ENCODE data around the gene TBC1D13. TPM values are rescaled to one million over a fixed set of nuclear protein-coding genes. Genes with fewer than 3 reads are reported as not detected.
"Not testable (repeated sequence)": the region's sequence is repeated elsewhere in the genome, so short reads cannot be mapped to it uniquely, and the experiment has no call there.

The TBC1D13 gene
- total RNA-seq, 1 donor from 2014 or later = 31.0 TPM

- no peak for DNase-seq (ENCODE audit: low spot score)
Measured at GRCh38 chr9:128846680-128847030, 59.6 kb downstream of the TBC1D13 start.

- no peak for DNase-seq (ENCODE audit: low spot score)
Measured at GRCh38 chr9:128847803-128848202, 60.8 kb downstream of the TBC1D13 start.

- DNase-seq (ENCODE audit: low spot score) = not testable (repeated sequence)
Measured at GRCh38 chr9:128851024-128851423, 64.0 kb downstream of the TBC1D13 start.

GRCh38 chr9:128851779-128852600 is 64.9 kb downstream of the TBC1D13 start:
- peak; percentile 33 for DNase-seq (ENCODE audit: low spot score)

DNA sequence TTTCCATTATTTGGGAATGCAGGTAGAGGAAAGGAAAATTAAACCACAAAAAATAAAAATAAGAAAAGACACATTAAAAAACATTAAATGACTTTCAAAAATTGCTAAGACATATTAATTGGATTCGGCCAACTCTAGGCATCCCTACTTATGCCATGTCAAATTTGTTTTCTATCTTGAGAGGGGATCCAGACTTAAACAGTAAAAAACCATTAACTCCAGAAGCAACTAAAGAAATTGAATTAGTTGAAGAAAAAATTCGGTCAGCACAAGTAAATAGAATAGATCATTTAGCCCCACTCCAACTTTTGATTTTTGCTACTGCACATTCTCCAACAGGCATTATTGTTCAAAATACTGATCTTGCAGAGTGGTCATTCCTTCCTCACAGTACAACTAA is 65.6 kb downstream of the TBC1D13 start:
- DNase-seq (ENCODE audit: low spot score) = not testable (repeated sequence)

- DNase-seq (ENCODE audit: low spot score) = not testable (repeated sequence)
Measured at GRCh38 chr9:128854454-128854853, 67.4 kb downstream of the TBC1D13 start.

- DNase-seq (ENCODE audit: low spot score) = not testable (repeated sequence)
Measured at GRCh38 chr9:128858476-128858875, 71.4 kb downstream of the TBC1D13 start.

Other genes with a start within 250 kb of the TBC1D13 start
- gene SPTAN1, start 234.7 kb upstream of the TBC1D13 start, total RNA-seq = 323 TPM
- gene DYNC2I2, start 130.4 kb upstream of the TBC1D13 start, total RNA-seq = 56.7 TPM
- gene SET, start 98.0 kb upstream of the TBC1D13 start, total RNA-seq = 198 TPM
- gene PKN3, start 84.8 kb upstream of the TBC1D13 start, total RNA-seq = 9.4 TPM
- 66.2 TPM for gene ZDHHC12, start 63.1 kb upstream of the TBC1D13 start, total RNA-seq
- 52.2 TPM for gene ZER1, start 15.3 kb upstream of the TBC1D13 start, total RNA-seq
- 29.8 TPM for gene ENDOG, start 31.2 kb downstream of the TBC1D13 start, total RNA-seq
- 55.0 TPM for gene SPOUT1, start 42.5 kb downstream of the TBC1D13 start, total RNA-seq
- 9.7 TPM for gene KYAT1, start 94.7 kb downstream of the TBC1D13 start, total RNA-seq
- 61.8 TPM for gene LRRC8A, start 94.9 kb downstream of the TBC1D13 start, total RNA-seq
- gene PHYHD1, start 133.7 kb downstream of the TBC1D13 start, total RNA-seq = 14.6 TPM
- 18.2 TPM for gene DOLK, start 160.3 kb downstream of the TBC1D13 start, total RNA-seq
- gene NUP188, start 160.4 kb downstream of the TBC1D13 start, total RNA-seq = 28.2 TPM
- 186 TPM for gene SH3GLB2, start 241.1 kb downstream of the TBC1D13 start, total RNA-seq
- gene MIGA2, start 249.4 kb downstream of the TBC1D13 start, total RNA-seq = 67.3 TPM

Measured in mucosa of gallbladder (tissue), 1 donor.